Caco-2 (cell line): Measurements from ENCODE around the gene EIF2S1. TPM values are rescaled to one million over a fixed set of nuclear protein-coding genes. Genes with fewer than 3 reads are reported as not detected.
A peak's percentile ranks its signal among the peaks of the same experiment; 100 is the strongest.

ENCODE experiments used
- BruUV-seq: library from RNA; stranded (reverse); fragments of 400-500 nt; replicated peaks from 2 replicates; lab custom pipeline; 2021; lab: Mats Ljungman, UMichigan
- CTCF ChIA-PET: fragments of 300-600 bp; sonication (Branson Sonifier 250); formaldehyde crosslinking; loops from one replicate; lab custom pipeline; 2022; ENCODE audit warnings: antibody characterized with exemption; lab: Charles Lee
- POLR2A ChIA-PET: fragments of 300-600 bp; sonication (Branson Sonifier 250); formaldehyde crosslinking; loops from one replicate; lab custom pipeline; 2022; ENCODE audit warnings: antibody characterized with exemption; lab: Charles Lee
- DNase-seq, 2 experiments: peaks; one replicate each; pipeline versions ENCODE4 v3.0.0 to v3.0.0-alpha.2; 2020 to 2022
- H3K27me3 ChIP-seq: replicated peaks from 2 replicates; pipeline ENCODE4 v1.6.0; 2011; ENCODE audit warnings: low read length; ENCODE audit not compliant: control insufficient read depth, insufficient read depth
- H3K36me3 ChIP-seq: 2 replicates; pipeline ENCODE4 v1.5.1; 2011; ENCODE audit warnings: low read length; ENCODE audit not compliant: control insufficient read depth, insufficient read depth
- H3K4me1 ChIP-seq: fragments of 250-450 bp; sonication (Bioruptor Pico); 2 replicates; pipeline ENCODE4 v1.5.1; 2020; ENCODE audit warnings: mild to moderate bottlenecking
- H3K4me3 ChIP-seq: 2 replicates; pipeline ENCODE4 v1.5.1; 2011; ENCODE audit warnings: low read depth, mild to moderate bottlenecking, control low read depth, low read length
- H3K9me3 ChIP-seq: fragments of 250-450 bp; sonication (Bioruptor Pico); 2 replicates; pipeline ENCODE4 v1.5.1; 2020; ENCODE audit warnings: mild to moderate bottlenecking, moderate library complexity
- H3K27ac Mint-ChIP-seq: one replicate; pipeline ENCODE4 v1.8.0; 2022; ENCODE audit warnings: mixed read lengths; ENCODE audit not compliant: unreplicated experiment
- H3K27me3 Mint-ChIP-seq: one replicate; pipeline ENCODE4 v1.8.0; 2022; ENCODE audit warnings: mixed read lengths; ENCODE audit not compliant: insufficient read depth, unreplicated experiment
- H3K36me3 Mint-ChIP-seq: one replicate; pipeline ENCODE4 v1.8.0; 2022; ENCODE audit warnings: mild to moderate bottlenecking, mixed read lengths; ENCODE audit not compliant: insufficient read depth, unreplicated experiment
- H3K4me1 Mint-ChIP-seq: one replicate; pipeline ENCODE4 v1.8.0; 2022; ENCODE audit warnings: low read depth, mixed read lengths; ENCODE audit not compliant: unreplicated experiment
- H3K4me3 Mint-ChIP-seq: one replicate; pipeline ENCODE4 v1.8.0; 2022; ENCODE audit warnings: mild to moderate bottlenecking, moderate library complexity, mixed read lengths; ENCODE audit not compliant: unreplicated experiment
- H3K9me3 Mint-ChIP-seq: one replicate; pipeline ENCODE4 v1.8.0; 2022; ENCODE audit warnings: mixed read lengths; ENCODE audit not compliant: unreplicated experiment
- intact Hi-C: fragments of 100-400 bp; cut with micrococcal nuclease; formaldehyde crosslinking; loops from one replicate; pipeline ENCODE4 v1.10.0; 2022; ENCODE audit not compliant: unreplicated experiment
- total RNA-seq: library from RNA; stranded (reverse); gene quantifications from 2 replicates; pipeline ENCODE4 v1.2.3, GENCODE V29; 2022
- TF ChIP-seq, protein P1 (sequence below), 2 experiments: fragments of 200-600 bp in 1 of 2; IDR thresholded peaks; 1 replicate in 1 of 2; 2 replicates in 1 of 2; pipeline versions ENCODE4 v1.5.1 to v1.8.0; 2011 to 2022; ENCODE audit warnings: antibody characterized with exemption in 1 of 2, control low read depth in 1 of 2, inconsistent platforms in 1 of 2, low read depth in 1 of 2, low read length in 1 of 2, mild to moderate bottlenecking in 1 of 2, moderate library complexity in 1 of 2; ENCODE audit not compliant: insufficient read depth in 1 of 2, severe bottlenecking in 1 of 2, unreplicated experiment in 1 of 2

Gene EIF2S1
- total RNA-seq, 1 experiment from 2014 or later = 144 TPM

DNA sequence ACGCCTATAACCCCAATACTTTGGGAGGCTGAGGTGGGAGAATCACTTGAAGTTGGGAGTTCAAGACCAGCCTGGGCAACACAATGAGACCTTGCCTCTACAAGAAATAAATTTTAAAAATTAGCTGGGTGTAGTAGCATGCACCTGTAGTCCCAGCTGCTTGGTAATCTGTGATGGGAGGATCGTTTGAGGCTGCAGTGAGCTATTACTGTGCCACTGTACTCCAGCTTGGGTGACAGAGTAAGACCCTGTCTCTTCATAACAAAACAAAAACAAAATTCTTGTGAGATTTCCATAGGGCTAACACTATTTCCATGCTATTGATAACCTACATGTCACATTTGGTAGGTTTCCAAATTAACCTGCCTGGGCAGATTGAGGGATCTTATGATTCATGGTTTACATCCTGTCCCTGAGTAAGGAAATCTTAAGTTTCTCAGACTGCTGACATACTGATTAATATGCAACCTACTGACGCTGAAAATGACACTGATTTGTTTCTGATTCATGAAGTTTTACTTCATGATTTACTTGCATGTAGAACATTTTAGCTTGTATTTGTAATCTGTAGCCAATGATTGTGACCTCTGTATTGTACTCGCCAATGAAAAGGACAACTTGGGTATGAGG, 16.4 kb upstream of the EIF2S1 start:
- peaks cover 65% of the 10 kb centered on the region for H3K36me3 Mint-ChIP-seq
- no peaks in the 10 kb centered on the region for H3K27me3 ChIP-seq
- no peak overlapping the region for H3K27ac Mint-ChIP-seq
- intact Hi-C loops = no loop called here
- H3K9me3 ChIP-seq = no peaks in the 10 kb centered on the region
- H3K27me3 Mint-ChIP-seq = no peaks in the 10 kb centered on the region
- ChIA-PET CTCF (no interaction called here), POLR2A (no interaction called here)
- TF ChIP-seq, protein P1, sequence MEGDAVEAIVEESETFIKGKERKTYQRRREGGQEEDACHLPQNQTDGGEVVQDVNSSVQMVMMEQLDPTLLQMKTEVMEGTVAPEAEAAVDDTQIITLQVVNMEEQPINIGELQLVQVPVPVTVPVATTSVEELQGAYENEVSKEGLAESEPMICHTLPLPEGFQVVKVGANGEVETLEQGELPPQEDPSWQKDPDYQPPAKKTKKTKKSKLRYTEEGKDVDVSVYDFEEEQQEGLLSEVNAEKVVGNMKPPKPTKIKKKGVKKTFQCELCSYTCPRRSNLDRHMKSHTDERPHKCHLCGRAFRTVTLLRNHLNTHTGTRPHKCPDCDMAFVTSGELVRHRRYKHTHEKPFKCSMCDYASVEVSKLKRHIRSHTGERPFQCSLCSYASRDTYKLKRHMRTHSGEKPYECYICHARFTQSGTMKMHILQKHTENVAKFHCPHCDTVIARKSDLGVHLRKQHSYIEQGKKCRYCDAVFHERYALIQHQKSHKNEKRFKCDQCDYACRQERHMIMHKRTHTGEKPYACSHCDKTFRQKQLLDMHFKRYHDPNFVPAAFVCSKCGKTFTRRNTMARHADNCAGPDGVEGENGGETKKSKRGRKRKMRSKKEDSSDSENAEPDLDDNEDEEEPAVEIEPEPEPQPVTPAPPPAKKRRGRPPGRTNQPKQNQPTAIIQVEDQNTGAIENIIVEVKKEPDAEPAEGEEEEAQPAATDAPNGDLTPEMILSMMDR (IDR thresholded peaks at IDR 0.05; ENCODE audit: insufficient read depth in 1 of 2, low read depth in 1 of 2, low read length in 1 of 2, severe bottlenecking in 1 of 2, unreplicated experiment in 1 of 2) = no peak
- no peaks in the 10 kb centered on the region for H3K4me1 Mint-ChIP-seq
- no peak for DNase-seq
- H3K4me1 ChIP-seq = no peaks in the 10 kb centered on the region
- no peak overlapping the region for H3K4me3 Mint-ChIP-seq
- H3K36me3 ChIP-seq = no peaks in the 10 kb centered on the region
- H3K9me3 Mint-ChIP-seq = no peaks in the 10 kb centered on the region
- BruUV-seq = no TSS peak
- no peak overlapping the region for H3K4me3 ChIP-seq

DNA sequence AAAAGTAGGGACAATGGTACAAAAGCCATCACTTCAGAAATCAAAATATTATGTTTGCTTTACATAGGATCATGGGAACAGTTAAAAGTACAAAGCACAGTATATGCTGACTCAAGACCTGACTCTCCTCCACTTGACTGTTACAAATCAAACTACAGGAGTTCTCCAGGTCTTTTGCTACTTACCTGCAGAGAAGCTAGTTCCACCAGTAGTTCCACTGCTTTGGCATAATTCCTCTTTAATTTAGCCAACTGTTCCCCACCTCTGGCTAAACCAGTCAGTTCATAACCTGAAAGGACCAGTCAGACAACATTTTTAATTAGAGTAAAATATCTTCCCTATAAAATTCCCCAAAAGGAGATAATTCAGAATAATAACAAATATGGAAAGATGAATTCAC, 14.5 kb upstream of the EIF2S1 start:
- H3K27ac Mint-ChIP-seq = no peak overlapping the region
- H3K4me1 Mint-ChIP-seq = no peaks in the 10 kb centered on the region
- H3K4me3 Mint-ChIP-seq = no peak overlapping the region
- TF ChIP-seq, protein P1 (IDR thresholded peaks at IDR 0.05; ENCODE audit: insufficient read depth in 1 of 2, low read depth in 1 of 2, low read length in 1 of 2, severe bottlenecking in 1 of 2, unreplicated experiment in 1 of 2) = no peak
- Histone ChIP-seq H3K4me1 (no peaks in the 10 kb centered on the region), H3K27me3 (no peaks in the 10 kb centered on the region), H3K9me3 (no peaks in the 10 kb centered on the region), H3K36me3 (no peaks in the 10 kb centered on the region), H3K4me3 (no peak overlapping the region)
- DNase-seq = no peak
- H3K36me3 Mint-ChIP-seq = peaks cover 64% of the 10 kb centered on the region
- CTCF ChIA-PET = no interaction called here
- intact Hi-C loops = no loop called here
- POLR2A ChIA-PET = no interaction called here
- no peaks in the 10 kb centered on the region for H3K9me3 Mint-ChIP-seq
- BruUV-seq = no TSS peak
- no peaks in the 10 kb centered on the region for H3K27me3 Mint-ChIP-seq

DNA sequence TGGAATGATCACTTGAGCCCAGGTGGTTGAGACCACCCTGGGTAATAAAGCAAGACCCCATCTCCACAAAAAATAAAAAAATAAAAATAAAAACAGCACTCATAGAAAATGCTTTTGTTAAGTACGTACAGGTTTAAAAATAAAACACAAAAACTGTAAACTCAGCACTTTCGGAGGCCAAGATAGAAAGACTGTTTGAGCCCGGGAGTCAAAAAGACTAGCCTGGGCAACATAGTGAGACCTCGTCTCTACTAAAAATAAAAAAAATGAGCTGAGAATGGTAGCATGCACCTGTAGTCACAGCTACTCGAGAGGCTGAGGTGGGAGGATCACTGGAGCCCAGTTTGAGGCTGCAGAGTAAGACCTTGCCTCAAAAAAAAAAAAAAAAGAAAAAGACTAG, 8.1 kb upstream of the EIF2S1 start:
- ChIA-PET CTCF (interaction anchor here (1.3 kb wide), 1 partner anchor 8 kb away, joined by 4 read pairs; the partner anchor contains the start of gene ATP6V1D), POLR2A (interaction anchor here (0.7 kb wide), 1 partner anchor 301 kb away, joined by 3 read pairs; no protein-coding TSS in a partner anchor)
- no peaks in the 10 kb centered on the region for H3K9me3 ChIP-seq
- H3K36me3 Mint-ChIP-seq = peaks cover 51% of the 10 kb centered on the region
- peak overlapping the region; percentile 10 for H3K27ac Mint-ChIP-seq
- H3K27me3 Mint-ChIP-seq = no peaks in the 10 kb centered on the region
- no peaks in the 10 kb centered on the region for H3K4me1 ChIP-seq
- no peak overlapping the region for H3K4me3 ChIP-seq
- no peak overlapping the region for H3K4me3 Mint-ChIP-seq
- TF ChIP-seq, protein P1 (IDR thresholded peaks at IDR 0.05; ENCODE audit: insufficient read depth in 1 of 2, low read depth in 1 of 2, low read length in 1 of 2, severe bottlenecking in 1 of 2, unreplicated experiment in 1 of 2) = no peak
- H3K27me3 ChIP-seq = no peaks in the 10 kb centered on the region
- no peak for DNase-seq
- intact Hi-C loops = no loop called here
- H3K4me1 Mint-ChIP-seq = no peaks in the 10 kb centered on the region
- BruUV-seq = no TSS peak
- H3K36me3 ChIP-seq = no peaks in the 10 kb centered on the region
- no peaks in the 10 kb centered on the region for H3K9me3 Mint-ChIP-seq
